Choroid plexus epithelial cell (primary cell): ENCODE data around the gene TMEM184A.

ENCODE experiments used
- DNase-seq: peaks from one replicate; pipeline ENCODE4 v3.0.0-alpha.2; 2010; ENCODE audit warnings: low read depth
- H3K4me3 ChIP-seq: 2 replicates; pipeline ENCODE4 v1.5.1; 2011; ENCODE audit warnings: low read depth, mild to moderate bottlenecking, control low read depth, low read length, moderate library complexity
- CTCF ChIP-seq: conservative IDR thresholded peaks from 2 replicates; pipeline ENCODE4 v1.5.1; 2011; ENCODE audit warnings: low read depth, mild to moderate bottlenecking, control low read depth, inconsistent platforms, low read length, moderate library complexity

TMEM184A gene

GRCh38 chr7:1550846-1551155 is 5.2 kb downstream of the TMEM184A start:
- DNase-seq, result no peak
- no peak overlapping the region for H3K4me3 ChIP-seq
- no peak for TF ChIP-seq CTCF

DNA sequence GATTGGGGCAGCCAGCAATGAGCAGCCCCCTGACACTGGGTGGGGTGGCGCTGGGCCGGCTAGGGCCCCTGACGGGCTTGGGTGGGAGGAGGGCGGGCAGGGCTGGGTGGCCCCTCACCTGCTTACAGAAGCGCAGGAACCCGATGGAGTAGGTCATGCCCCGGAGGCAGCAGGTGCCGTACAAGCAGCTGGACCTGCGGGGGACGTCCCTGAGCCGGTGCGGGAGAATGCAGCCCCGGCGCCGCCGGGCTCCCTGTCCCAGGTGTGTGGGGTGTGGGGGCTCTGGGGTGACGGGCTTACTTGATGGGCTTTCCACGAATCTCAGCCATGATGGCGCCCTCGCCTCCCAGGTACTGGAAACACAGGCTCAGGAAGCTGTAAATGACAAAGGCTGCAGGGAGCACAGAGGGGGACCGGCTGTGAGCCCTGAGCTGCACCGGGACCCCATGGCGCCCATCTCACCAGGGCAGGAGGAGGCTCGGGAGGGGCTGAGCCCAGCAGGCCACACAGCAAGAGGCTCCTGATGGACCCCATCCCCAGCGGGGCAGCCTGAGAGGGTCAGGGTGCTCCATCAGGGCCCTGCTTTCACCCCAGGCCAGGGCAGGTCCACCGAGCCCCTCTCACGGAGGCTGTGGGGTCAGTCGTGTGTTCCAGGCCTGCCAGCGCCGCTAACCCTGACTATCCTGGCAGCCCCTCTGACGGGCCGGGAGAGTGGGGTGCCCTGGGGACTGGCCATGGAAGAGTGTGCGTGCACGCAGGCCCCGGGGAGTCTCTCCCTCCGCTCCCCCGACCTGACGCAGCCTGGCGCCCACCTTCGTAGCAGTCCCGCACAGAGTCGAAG is 5.8 kb downstream of the TMEM184A start:
- TF ChIP-seq CTCF, result no peak
- H3K4me3 ChIP-seq, result no peak overlapping the region
- no peak for DNase-seq

- DNase-seq, result no peak
- no peak overlapping the region for H3K4me3 ChIP-seq
- no peak for TF ChIP-seq CTCF
Observed at GRCh38 chr7:1549357-1550004, 6.5 kb downstream of the TMEM184A start.

DNA sequence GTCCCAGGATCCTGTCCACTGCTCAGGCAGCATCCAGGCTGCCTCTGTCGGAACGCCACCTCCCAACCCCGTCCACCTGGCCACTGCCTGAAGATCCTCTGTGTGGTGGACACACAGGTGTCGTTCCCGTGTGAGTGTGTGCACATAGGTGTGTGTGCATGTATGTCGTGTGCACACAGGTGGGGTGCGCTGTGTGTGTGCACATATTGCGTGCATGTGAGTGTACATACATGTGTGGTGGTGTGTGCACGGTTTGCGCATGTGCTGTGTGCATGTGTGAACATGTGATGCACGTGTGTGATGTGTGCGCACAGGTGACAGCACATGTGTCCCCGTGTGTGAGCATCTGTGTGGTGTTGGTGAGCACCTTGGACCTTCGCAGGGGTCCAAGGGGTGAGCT is 7.1 kb downstream of the TMEM184A start:
- no peak for DNase-seq
- no peak for TF ChIP-seq CTCF
- H3K4me3 ChIP-seq, result no peak overlapping the region

- TF ChIP-seq CTCF, result peak; percentile 37
- DNase-seq, result no peak
- no peak overlapping the region for H3K4me3 ChIP-seq
Observed at GRCh38 chr7:1548438-1548831, 7.6 kb downstream of the TMEM184A start.

- no peak overlapping the region for H3K4me3 ChIP-seq
- TF ChIP-seq CTCF, result no peak
- DNase-seq, result no peak
Observed at GRCh38 chr7:1547777-1548437, 8.1 kb downstream of the TMEM184A start.
